Epidermal melanocyte (primary cell): ENCODE measurements around the gene DIP2C.
"Not testable (repeated sequence)": the region's sequence is repeated elsewhere in the genome, so short reads cannot be mapped to it uniquely, and the experiment has no call there.

ENCODE experiments used
- DNase-seq: peaks from one replicate; pipeline ENCODE4 v3.0.0; 2011; ENCODE audit warnings: low spot score; ENCODE audit not compliant: insufficient read length

DIP2C gene

DNA sequence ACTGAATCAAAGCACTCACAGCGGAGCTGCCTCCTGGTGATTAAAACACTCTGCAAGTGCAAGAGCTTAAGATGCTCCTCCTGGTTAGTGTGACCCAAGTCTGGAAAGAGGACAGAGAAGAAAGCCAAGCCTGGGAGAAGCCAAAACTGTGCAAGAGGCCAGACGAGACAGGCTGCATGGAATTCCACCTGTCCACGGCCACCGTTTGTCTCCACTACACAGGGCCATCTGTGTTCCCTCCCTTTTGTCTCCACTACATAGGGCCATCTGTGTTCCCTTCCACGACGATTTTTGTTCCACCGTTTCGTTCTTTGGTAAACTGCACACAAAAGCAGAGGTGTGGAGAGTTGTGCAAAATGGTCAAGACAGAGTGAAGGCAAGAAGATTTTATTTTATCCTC lies 233.0 kb downstream of the DIP2C start:
- DNase-seq: no peak

DNA sequence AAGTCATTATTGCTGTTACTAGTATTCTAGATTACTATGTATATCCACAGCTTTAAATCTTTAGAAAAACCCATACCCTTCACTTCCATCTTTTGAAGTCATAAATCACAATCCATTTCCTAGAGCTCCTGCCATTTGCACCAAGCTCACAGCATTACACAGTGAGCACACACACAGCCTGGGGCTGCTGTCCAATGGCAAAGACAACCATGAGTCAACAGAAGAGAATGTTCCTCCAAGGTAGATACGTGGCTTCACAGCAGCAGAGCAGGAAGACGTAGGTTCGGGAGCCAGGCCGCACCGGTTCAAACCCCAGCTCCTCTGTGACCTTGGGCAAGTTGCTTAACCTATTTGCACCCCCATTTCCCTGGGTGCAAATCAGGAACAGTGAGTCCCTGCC lies 234.6 kb downstream of the DIP2C start:
- DNase-seq: no peak

DNA sequence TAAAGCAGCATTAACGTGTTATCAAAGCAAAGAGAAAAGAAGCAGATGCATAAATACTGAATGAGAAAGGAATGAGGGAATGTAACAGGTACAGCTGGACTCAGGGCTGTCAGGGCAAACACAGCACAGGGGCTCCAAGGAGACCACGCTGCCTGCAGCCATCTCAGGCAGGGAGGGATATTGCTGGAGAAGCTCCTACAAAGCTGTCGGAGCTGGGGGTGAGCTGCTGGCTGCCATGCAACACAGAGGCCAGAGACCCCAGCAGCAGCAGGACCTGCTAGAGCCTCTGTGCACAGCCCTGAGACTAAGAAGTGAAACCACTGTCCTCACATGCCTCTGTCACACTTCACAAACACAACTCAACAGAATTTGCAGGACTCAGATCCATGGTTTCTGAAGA lies 235.8 kb downstream of the DIP2C start:
- DNase-seq: no peak

DNA sequence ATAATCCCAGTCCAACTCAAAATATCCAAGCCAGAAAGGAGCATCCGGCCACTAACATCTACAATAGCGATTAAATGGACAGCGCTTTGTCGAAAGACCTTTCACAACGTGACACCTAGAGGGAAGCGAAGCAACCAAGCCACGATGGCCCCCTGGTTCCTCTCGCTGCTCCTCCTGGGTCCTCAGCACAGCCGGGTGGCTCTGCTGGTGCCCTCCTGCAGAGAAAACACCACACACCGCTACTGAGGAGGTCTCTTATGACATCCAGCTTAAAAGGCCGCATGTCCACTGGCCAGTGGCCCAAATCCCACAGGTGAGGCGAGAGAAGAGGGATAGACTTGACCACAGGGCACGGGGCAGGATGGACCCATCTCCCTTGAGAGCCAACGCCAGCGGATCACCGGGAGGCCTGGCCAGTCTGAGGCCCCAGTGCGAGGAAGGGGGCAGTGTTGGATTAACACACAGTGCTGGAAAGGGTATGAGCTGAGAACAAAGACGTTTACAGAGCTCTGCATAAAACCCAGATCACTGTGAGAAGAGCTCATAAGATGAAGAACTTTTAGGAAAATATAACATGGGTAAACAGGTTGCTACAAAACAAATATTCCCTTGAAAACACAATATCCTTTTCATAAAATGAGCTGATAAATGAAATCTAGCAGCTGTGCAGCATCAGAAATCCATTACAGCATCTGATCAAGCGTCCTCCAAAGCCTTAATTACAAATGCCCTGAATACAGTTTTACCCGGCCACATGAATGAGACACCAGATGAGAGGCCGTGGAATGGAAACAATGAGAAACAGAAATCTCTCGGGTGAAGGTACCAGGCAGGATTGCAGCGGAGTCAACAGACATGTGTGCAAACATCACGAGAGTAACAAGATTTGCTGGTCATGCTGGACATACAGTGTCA lies 236.7 kb downstream of the DIP2C start:
- DNase-seq: no peak

- DNase-seq: no peak
Measured at GRCh38 chr10:451856-452255, 237.6 kb downstream of the DIP2C start.

- DNase-seq: no peak
Measured at GRCh38 chr10:451021-451471, 238.4 kb downstream of the DIP2C start.

DNA sequence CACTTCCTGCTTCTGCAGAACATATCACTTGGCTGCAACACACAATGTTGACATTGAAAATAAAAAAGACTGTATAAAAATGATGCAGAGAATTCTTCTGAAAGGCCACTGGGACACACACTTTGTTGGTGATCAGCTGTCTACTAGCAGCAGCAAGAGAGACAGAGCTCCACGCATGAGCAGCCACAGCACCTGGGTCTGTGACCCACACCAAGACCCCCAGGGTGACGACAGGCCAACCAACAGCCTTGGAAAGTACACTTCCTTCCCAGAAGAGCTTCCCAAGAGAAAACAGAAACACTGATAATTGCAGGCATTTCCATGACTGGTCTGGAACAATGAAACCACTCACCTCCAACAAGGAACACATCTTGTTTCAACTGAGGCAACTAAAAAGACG lies 239.0 kb downstream of the DIP2C start:
- DNase-seq: no peak

DNA sequence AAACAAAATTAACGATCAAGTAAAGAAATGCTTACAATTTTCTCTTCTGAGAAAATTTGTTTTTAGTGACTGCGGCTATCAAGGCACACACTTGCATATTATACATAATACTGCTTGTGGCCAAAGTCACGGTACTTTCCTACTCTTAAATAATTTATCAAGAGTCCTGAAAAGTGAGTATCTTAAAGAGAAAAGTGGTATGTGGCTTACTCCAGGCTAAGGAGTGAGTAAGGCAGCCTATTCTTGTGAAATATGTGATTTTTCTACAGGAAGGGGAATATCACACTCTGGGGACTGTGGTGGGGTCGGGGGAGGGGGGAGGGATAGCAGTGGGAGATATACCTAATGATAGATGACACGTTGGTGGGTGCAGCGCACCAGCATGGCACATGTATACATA lies 240.1 kb downstream of the DIP2C start:
- not testable (repeated sequence) for DNase-seq

DNA sequence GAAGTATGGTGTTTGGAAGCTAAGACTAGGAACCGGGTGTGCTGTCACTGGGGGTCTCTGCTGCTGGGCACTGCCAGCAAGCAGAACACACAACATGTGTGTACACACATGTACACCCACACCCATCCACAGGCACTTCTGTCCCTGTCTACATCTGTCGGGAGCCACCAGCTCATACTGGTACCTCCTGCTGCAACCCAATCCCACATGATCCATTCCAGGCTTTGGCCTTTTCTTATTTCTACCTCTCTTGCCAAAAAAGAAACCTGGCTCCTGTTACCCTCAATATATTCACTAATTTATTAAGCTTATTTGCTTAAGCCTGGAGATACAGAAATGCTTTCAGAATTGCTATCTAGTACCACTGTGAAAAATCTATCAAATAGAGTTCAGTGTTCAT lies 246.0 kb downstream of the DIP2C start:
- DNase-seq: no peak

DNA sequence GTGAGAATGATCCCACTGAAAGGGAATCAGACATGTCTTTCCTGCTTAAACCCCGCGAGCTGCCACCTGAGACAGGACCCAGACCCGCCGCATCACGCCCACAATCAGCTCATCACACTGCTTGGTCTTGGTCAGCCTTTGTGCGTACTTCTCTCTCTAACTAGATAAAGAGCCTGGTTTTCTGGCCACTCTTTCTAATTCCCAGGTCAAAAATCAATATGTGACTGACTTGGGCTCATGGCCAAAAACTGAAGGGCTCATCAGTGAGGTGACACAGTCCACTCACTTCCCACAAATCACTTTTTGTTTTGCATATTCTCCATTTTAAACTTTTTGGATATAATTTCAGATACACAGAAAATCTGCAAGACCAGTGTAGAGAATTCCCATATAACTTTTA lies 247.3 kb downstream of the DIP2C start:
- no peak for DNase-seq

- no peak for DNase-seq
Measured at GRCh38 chr10:441659-442058, 247.8 kb downstream of the DIP2C start.

GRCh38 chr10:440127-440526 lies 249.3 kb downstream of the DIP2C start:
- no peak for DNase-seq

- DNase-seq: no peak
Measured at GRCh38 chr10:437698-438490, 251.6 kb downstream of the DIP2C start.

DNA sequence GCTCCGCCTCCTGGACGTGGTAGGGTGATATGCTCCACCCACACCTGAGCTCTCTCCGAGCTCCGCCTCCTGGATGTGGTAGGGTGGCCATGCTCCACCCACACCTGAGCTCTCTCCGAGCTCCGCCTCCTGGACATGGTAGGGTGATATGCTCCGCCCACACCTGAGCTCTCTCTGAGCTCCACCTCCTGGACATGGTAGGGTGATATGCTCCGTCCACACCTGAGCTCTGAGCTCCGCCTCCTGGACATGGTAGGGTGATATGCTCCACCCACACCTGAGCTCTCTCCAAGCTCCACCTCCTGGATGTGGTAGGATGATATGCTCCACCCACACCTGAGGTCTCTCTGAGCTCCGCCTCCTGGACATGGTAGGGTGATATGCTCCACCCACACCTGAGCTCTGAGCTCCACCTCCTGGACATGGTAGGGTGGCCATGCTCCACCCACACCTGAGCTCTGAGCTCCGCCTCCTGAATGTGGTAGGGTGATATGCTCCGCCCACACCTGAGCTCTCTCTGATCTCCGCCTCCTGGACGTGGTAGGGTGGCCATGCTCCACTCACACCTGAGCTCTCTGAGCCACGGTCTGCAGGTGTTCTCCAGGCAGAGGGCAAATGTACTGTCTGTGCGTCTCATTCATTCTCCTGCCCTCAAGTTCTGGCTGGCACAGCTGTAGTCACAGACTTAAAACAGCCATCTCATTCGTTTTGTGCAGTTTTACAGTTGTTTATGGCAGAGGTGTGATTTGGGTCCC lies 252.4 kb downstream of the DIP2C start:
- no peak for DNase-seq

- no peak for DNase-seq
Measured at GRCh38 chr10:436013-436697, 253.3 kb downstream of the DIP2C start.

- no peak for DNase-seq
Measured at GRCh38 chr10:435397-435796, 254.1 kb downstream of the DIP2C start.

DNA sequence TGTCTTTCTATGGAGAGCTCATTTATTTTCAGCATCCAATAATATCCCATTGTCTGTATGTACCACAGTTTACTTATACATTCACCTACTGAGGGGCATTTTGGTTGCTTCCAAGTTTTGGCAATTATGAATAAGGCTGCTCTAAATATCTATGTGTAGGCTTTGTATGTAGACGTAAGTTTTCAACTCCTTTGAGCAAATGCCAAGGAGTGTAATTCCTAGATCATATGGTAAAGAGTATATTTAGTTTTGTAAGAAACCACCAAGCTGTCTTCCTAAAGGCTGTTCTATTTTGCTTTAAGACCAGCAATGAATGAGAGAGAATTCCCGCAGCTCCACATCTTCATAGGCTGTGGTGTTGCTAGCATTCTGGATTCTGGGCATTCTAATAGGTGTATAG lies 259.8 kb downstream of the DIP2C start:
- no peak for DNase-seq

GRCh38 chr10:427761-428519 lies 261.5 kb downstream of the DIP2C start:
- DNase-seq: no peak

GRCh38 chr10:425365-425764 lies 264.1 kb downstream of the DIP2C start:
- DNase-seq: not testable (repeated sequence)

GRCh38 chr10:424724-425123 lies 264.7 kb downstream of the DIP2C start:
- not testable (repeated sequence) for DNase-seq
